ENCODE data around the gene CD63. TPM values are rescaled to one million over a fixed set of nuclear protein-coding genes. Genes with fewer than 3 reads are reported as not detected.

The CD63 gene
- total RNA-seq, 4 donors from 2014 or later = 144 to 349 (median 264) TPM

GRCh38 chr12:55725556-55725955, 3.3 kb downstream of the CD63 start:
- Histone ChIP-seq H3K36me3 (peaks cover 9 to 44% (median 23%) of the 10 kb centered on the region in 3 donors), H3K27ac (peak overlapping the region in 3 of 4 donors; percentile 13 to 96 (median 38)), H3K4me3 (no peak overlapping the region), H3K4me1 (peaks cover 34 to 92% (median 62%) of the 10 kb centered on the region in 3 donors), H3K9me3 (no peaks in the 10 kb centered on the region), H3K27me3 (no peaks in the 10 kb centered on the region)
- 49 to 68% methylated on average over 3 of the region's 3 CpGs for WGBS, 2 donors
- no peak for DNase-seq
- TF ChIP-seq POLR2A (IDR thresholded peaks at IDR 0.05) (no peak), CTCF (IDR thresholded peaks at IDR 0.05) (no peak)
- intact Hi-C loops (cut with DNase I) = no loop called here

GRCh38 chr12:55724940-55725309, 3.9 kb downstream of the CD63 start:
- Histone ChIP-seq H3K27ac (peak overlapping the region in 3 of 4 donors; percentile 52 to 98 (median 63)), H3K27me3 (no peaks in the 10 kb centered on the region), H3K4me1 (peaks cover 34 to 92% (median 62%) of the 10 kb centered on the region in 3 donors), H3K4me3 (no peak overlapping the region), H3K36me3 (peaks cover 9 to 44% (median 23%) of the 10 kb centered on the region in 3 donors), H3K9me3 (no peaks in the 10 kb centered on the region)
- no peak for DNase-seq
- TF ChIP-seq POLR2A (IDR thresholded peaks at IDR 0.05) (no peak), CTCF (IDR thresholded peaks at IDR 0.05) (no peak)
- 62 to 63% methylated on average over 3 of the region's 3 CpGs for WGBS, 2 donors
- intact Hi-C loops (cut with DNase I) = no loop called here

GRCh38 chr12:55724226-55724939, 4.4 kb downstream of the CD63 start:
- intact Hi-C loops (cut with DNase I) = no loop called here
- H3K27ac ChIP-seq = peak overlapping the region in 3 of 4 donors; percentile 52 to 98 (median 63)
- TF ChIP-seq CTCF (IDR thresholded peaks at IDR 0.05) (peak; percentile 36 to 67 (median 54)), POLR2A (IDR thresholded peaks at IDR 0.05) (no peak)
- WGBS, 2 donors = 26 to 27% methylated on average over 7 to 10 of the region's 11 CpGs
- DNase-seq = no peak
- H3K4me1 ChIP-seq = peaks cover 37 to 92% (median 67%) of the 10 kb centered on the region in 3 donors
- H3K9me3 ChIP-seq = no peaks in the 10 kb centered on the region
- peaks cover 9 to 44% (median 23%) of the 10 kb centered on the region in 3 donors for H3K36me3 ChIP-seq
- H3K27me3 ChIP-seq = no peaks in the 10 kb centered on the region
- no peak overlapping the region for H3K4me3 ChIP-seq

GRCh38 chr12:55723516-55724225, 5.1 kb downstream of the CD63 start:
- H3K4me3 ChIP-seq = no peak overlapping the region
- intact Hi-C loops (cut with DNase I) = no loop called here
- H3K27me3 ChIP-seq = no peaks in the 10 kb centered on the region
- no peak for DNase-seq
- H3K27ac ChIP-seq = peak overlapping the region in 3 of 4 donors; percentile 51 to 98 (median 63)
- TF ChIP-seq CTCF (IDR thresholded peaks at IDR 0.05) = no peak
- no peak for TF ChIP-seq POLR2A (IDR thresholded peaks at IDR 0.05)
- peaks cover 9 to 44% (median 23%) of the 10 kb centered on the region in 3 donors for H3K36me3 ChIP-seq
- H3K4me1 ChIP-seq = peaks cover 43 to 96% (median 72%) of the 10 kb centered on the region in 3 donors
- H3K9me3 ChIP-seq = no peaks in the 10 kb centered on the region
- WGBS, 2 donors = 50 to 55% methylated on average over 3 to 7 of the region's 10 CpGs

- no peaks in the 10 kb centered on the region for H3K9me3 ChIP-seq
- H3K4me3 ChIP-seq = no peak overlapping the region
- peaks cover 9 to 44% (median 23%) of the 10 kb centered on the region in 3 donors for H3K36me3 ChIP-seq
- TF ChIP-seq CTCF (IDR thresholded peaks at IDR 0.05) = no peak
- no peak for TF ChIP-seq POLR2A (IDR thresholded peaks at IDR 0.05)
- H3K4me1 ChIP-seq = peaks cover 47 to 100% (median 80%) of the 10 kb centered on the region in 3 donors
- H3K27me3 ChIP-seq = no peaks in the 10 kb centered on the region
- 54 to 62% methylated on average over 8 of the region's 8 CpGs for WGBS, 2 donors
- no peak for DNase-seq
- intact Hi-C loops (cut with DNase I) = no loop called here
- H3K27ac ChIP-seq = peak overlapping the region in 3 of 4 donors; percentile 22 to 98 (median 63)
Measured at GRCh38 chr12:55722948-55723347, 5.9 kb downstream of the CD63 start.
